NCI-H1417 treated with DMSO at 0.1 percent for 48 hours (cell line): ENCODE results near the gene FKBP1B.
A peak's percentile ranks its signal among the peaks of the same experiment; 100 is the strongest.
"Not testable (repeated sequence)": the region's sequence is repeated elsewhere in the genome, so short reads cannot be mapped to it uniquely, and the experiment has no call there.

Experiments
- DNase-seq: peaks from one replicate; lab custom pipeline; 2025; lab: John Stamatoyannopoulos, UW

The FKBP1B gene

DNA sequence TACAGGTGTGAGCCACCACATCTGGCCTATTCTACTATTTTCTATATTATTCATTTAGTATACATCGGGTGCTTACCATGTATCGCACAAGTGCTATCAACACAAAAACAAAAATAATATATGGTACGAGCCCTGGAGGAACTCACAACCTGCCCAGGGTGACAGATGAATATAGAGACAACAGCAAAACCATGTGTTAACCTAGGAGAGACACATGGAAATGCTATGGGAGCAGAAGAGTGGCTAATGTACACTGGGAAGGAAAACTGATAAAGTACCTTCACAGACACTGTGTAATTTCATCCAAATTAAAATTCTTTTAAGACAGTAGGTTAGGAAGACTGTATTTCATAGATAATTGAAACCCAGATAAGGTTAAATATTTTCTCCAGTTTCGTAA, 22.7 kb downstream of the FKBP1B start:
- DNase-seq = no peak

DNA sequence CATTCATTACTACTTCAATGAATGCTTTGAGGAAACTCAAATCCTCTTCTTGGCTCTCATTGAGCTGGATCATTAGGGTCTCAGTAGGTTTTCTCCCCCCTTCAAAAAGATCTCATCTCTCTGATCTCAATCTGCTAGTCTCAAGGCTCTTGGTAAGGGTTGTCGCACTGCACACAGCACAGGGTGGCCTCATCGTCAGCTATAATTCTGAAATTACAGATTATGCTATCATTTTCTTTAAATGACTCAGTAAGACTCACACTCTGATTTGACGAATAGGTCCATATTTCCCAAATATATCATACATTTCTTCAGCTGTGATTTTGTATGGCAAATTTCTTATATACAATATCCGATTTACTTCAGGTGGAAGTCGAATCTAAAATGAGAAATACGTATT, 24.3 kb downstream of the FKBP1B start:
- no peak for DNase-seq

DNA sequence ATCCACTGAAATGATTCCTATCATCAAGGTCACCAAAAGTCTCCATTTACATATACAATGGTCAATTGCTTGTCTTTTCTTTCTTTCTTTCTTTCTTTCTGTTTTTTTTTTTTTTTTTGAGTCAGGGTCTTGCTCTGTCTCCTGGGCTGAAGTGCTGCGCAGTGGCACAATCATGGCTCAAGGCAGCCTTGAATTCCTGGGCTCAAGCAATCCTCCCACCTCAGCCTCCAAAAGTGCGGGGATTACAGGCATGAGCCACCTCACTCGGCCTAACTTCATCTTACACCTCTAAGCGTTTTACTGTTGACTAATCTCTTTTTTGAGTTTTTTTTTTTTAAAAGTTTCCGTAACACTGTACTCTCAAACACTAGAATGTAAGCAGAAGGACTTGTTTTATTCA, 25.7 kb downstream of the FKBP1B start:
- no peak for DNase-seq

DNA sequence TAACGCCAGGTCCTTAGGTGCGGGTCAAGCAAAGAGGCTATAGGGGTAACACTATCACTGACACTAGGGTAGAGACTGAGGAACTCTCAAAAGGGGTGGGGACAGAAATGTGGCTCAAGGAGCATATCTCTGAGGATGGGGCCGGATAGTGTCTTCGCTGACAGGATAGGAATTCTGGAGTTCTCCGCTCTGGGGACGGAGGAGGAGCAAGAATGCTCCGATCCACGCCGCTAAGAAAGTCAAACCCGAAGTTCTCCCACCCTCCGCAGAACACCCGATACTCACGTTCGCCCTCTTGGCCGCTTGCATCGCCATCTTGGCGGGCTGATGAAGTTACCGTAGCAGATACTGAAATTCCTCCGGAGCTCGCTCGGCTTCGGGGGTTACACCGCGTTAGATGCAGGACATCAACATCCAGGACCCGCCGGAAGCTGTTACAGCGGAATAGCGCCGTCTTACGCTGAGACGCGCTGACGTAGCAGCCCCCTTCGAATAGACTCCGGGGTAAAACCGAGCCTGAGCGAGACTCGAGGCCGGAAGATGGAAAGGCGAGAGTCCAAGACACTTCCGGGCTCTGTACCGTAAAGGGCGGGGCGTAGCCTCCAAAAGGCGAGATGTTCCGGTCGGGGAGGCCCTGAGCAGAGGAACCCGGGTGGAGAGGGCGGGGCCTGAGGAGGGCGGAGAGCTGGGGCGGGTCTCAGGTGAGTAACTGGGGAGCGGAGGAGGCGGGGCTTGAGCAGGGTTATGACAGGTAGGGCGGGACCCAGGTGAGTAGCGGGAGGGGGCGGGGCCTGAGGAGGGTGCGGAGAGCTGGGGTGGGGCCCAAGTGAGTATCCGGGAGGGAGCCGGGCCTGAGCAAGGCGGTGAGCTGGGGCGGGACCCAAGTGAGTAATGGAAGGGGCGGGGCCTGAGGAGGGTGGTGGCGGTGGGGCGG, 26.6 kb downstream of the FKBP1B start, which contains the start of gene SF3B6:
TSS of gene SF3B6 (minus strand) at position 412 of the 934 bp plus-strand sequence. CDS start at position 315, 97 bp downstream.
- DNase-seq = peak; percentile 97

DNA sequence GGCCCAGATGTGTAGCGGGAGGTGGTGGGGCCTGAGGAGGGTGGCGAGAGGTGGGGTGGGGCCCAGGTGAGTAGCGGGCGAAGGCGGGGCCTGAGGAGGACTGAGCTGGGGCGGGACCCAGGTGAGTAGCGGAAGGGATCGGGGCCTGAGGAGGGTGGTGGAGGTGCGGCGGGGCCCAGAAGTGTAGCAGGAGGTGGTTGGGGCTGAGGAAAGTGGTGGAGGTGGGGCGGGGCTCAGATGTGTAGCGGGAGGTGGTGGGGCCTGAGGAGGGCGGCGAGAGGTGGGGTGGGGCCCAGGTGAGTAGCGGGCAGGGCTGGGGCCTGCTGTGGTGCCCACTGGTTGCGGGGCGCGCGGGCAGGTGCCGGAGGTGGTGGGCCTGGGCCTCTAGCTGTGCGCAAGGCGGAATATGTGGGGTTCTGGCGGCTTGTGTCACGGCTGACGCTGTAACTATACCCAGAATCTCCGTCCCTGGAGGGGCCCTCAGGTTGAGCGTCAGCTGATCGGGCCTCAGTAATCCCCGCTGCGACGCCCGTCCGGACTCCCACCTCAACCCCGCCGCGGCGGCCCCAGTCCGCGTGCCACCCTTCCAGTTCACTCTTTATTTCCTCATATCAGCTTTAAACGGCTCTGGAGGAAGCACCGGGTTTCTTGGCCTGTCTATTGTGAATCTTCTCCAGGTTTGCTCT, 27.5 kb downstream of the FKBP1B start:
- DNase-seq = no peak

DNA sequence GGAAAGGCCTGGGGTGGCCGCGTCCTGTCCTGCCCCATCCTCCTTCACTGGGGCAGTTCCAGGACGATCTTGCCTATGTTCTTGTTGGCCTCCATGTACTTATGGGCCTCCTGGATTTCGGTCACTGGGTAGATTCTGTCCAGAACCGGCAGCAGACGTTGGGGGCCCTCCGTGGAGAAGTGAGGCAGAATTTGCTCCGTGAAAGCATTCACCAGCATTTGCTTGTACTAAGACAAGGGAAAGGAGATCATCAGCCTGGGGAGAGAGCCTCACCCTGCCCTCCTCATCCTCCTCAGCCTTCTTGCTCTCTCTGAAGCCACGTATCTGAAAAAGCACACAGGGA, 28.0 kb downstream of the FKBP1B start:
- DNase-seq = no peak

DNA sequence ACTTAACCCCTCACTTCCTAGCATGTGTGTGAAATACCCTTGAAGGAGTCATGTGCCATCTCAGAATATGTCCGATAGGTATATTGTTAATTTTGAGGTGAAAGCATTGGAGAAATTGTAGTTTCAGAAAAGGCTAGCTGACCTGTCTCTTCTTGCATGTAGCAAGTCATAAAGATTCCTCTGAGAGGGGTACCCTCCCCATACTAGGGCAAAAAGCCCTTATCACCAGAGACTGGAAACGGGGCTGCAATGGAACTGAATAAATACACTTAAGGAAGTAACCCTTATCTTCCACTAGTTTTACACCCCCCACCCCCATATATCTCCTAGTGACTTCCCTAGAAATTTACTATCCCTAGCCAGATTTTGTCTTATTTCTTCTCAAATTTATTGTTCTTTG, 28.3 kb downstream of the FKBP1B start:
- no peak for DNase-seq

DNA sequence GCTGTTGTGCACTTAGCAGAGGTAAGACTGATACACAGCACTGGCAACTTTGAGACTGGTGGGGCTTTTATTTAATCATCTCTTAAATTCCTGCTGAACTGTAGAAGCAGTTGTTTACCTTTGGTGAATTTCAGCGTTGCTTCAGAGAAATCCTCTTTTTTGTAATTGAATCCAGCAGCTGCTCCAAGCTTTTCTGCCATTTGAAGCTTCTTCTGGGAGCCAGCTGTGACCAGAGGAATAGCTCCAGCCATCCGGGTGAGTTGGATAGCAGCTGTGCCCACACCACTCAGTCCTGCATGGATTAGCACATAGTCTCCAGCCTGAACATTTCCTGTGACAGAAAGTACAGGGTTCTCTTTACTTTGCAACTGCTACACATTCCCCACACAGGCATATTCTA, 31.2 kb downstream of the FKBP1B start:
- no peak for DNase-seq

DNA sequence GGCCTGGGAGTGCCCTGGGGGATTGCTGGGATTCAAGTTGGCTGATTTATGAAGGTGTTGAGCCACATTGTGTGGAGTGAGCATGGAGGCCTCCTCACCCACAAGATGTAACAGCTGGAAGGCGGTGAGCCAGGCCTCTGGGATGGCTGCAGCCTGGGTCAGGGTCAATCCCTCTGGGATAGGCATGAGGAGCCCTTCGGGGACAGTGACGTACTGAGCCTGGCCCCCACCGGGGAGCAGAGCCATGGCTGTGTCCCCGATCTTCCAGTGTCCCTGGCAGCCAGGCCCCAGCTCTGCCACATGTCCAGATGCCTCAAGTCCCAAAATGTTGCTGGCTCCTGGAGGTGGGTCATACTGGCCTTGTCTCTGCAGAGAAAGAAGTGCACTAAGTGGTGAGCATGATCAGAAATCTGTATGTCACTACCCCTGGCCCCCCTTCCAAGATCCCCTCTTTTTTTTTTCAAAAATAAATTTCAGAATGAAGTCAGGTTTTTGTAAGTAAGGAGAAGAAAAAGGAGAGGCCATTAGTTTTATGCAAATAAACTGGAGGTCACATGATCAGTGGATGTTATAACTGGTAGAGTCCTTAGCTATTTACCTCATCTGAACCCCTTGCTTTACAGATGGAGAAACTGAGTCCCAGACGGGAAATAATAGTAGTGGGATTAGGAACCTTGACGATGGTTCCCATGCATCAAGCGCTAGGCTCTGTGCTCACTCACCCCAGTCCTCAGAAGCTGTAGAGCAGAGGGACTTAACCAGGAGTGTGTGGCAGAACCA, 33.4 kb downstream of the FKBP1B start:
- no peak for DNase-seq

DNA sequence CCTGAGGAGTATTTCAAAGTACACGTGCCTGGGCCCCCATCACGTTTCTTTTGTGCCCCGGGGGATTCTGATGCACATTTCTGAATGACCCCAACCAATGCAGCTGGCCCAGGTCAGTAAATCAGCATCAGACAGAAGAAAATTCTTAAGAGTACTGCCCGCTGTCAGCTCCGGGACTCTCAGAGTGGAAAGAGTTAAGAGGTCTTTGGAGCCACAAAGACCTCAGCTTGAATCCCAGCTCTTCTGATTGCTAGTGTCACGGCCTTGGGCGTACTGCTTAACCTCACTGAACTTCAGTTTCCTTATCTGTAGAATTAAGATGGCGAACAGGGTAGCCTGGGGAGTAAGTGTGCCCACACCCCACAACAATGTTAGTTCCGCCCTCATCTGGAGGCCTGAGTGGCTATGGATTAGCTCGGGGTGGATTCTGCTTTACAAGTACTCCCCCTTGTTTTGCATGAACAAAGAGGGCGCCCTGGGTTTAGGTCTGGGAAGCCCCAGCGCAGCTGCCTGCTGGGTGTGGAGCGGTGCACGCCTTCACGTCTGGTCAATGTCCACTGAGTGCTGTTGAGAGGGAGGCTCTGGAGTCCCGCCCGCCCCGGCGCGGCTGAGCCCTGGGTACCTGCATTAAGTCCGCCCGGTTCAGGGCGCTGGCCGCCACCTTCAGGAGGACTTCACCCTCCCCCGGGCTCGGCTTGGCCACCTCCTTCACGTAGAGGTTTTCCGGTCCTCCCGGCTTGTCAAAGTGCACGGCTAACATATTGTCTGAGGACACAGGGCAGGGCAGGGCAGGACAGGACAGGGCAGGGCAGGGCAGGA, 34.2 kb downstream of the FKBP1B start:
- peak; percentile 24 for DNase-seq

DNA sequence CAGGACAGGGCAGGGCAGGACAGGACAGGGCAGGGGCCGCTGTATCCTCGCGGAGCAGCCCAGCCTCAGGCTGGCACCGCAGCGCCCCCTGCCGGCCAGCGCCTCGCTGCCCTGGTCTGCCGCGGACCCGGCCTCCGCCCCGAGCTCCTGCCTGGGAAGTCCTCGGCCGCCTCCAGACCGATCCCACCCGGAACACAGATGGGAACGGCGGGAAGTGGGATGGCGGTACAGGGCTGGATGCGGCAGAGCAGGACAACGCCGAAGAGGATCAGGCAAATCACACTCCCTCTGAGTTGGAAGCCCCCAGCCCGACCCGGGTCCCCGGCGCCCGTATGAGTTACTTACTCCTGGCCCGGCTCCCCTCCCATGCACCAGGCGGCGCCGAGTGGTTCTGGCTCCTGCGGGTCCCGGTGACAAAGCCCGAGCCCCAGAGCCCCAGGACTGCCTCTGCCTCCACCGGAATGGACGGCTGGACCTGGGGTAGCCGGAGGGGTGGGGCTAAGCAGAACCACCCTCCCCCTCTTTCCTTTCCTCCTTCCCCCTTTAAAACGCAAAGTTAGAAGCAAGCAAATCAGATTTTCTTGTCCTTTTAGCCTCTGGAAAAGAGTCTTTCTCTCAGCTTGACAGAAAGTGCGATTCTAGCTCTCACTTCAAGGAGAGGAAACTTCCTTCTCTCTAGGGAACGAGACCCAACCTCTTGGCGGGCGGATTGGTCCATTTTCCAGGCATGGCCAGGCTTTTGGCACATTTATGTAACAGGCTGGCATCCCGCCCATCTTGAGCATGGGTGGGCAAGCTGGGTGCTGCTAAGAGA, 35.1 kb downstream of the FKBP1B start, which contains the start of gene TP53I3:
TSS of gene TP53I3 (minus strand) at position 449 of the 814 bp plus-strand sequence. CDS start 508 bp downstream, outside the sequence.
- DNase-seq = peak; percentile 28

DNA sequence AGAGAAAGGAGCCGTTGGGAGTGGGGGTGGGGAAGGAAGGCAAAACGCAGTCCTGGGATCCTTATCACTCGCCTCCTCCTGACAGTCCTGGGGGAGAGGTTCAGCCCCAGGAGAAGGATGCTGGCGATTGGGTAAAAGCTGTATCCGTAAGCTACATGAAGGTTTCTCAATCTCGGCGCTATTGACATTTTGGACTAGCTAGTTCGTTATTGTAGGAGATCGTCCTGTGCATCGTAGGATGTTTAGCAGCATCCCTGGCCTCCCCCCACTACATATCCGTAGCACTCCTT, 35.6 kb downstream of the FKBP1B start:
- no peak for DNase-seq

DNA sequence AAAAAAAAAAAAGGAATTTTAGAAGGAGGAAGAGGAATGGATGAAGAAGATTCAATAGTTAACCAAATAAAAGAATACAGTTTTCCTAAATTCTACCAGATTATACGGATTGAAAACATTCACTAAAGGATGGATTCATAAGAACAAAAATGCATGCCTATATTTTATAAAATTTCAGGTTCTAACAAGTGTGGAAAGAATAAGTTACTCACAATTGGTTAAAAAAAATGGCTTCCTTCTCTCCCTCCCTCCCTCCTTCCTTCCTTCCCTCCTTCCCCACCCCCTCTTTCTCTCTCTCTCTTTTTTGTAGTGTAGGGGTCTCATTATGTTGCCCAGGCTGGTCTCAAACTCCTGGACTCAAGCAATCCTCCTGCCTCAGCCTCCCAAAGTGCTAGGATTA, 36.7 kb downstream of the FKBP1B start:
- no peak for DNase-seq

DNA sequence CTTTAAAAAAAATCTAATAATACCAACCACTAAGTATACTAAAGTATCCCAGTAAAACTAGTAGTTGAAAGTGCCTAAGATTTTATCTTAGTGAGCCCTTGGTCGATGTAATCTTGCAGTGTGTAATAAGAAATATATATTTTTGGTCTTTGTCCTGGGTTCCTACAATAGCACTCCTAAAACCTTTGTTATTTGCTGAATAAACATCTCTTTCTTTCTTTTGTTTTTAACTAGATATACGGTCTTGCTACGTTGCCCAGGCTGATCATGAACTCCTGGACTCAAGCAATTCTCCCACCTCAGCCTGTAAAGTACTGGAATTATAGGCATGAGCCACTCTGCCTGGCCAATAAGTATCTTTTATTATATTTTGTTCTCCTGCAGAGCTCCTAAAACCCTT, 37.5 kb downstream of the FKBP1B start:
- no peak for DNase-seq

DNA sequence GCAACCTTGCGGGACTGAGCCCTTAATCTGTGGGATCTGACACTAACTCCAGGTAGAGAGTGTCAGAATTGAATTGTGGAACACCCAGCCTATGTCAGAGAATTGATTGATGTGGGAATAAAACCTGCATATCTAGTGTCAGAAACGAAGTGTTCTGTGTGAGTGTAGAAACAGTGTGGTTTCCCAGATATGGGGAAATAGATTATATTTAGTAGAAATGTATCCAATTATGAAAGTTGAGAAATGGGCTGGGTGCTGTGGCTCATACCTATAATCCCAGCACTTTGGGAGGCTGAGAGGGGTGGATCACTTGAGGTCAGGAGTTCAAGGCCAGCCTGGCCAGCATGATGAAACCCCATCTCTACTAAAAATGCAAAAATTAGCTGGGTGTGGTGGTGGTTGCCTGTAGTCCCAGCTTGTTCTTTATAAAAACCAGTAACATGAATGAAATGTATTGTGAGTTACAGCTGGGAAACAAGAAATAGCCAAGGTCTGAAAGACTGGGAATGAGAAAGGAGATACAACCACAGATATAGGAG, 39.3 kb downstream of the FKBP1B start:
- DNase-seq = no peak

DNA sequence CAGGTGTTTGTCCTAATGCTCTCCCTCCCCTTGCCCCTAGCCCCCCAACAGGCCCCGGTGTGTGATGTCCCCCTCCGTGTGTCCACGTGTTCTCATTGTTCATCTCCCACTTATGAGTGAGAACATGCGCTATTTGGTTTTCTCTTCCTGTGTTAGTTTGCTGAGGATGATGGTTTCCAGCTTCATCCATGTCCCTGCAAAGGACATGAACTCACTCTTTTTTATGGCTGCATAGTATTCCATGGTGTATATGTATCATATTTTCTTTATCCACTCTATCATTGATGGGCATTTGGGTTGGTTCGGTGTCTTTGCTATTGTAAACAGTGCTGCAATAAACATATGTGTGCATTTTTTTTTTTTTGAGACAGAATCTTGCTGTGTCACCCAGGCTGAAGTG, 43.7 kb downstream of the FKBP1B start:
- not testable (repeated sequence) for DNase-seq

DNA sequence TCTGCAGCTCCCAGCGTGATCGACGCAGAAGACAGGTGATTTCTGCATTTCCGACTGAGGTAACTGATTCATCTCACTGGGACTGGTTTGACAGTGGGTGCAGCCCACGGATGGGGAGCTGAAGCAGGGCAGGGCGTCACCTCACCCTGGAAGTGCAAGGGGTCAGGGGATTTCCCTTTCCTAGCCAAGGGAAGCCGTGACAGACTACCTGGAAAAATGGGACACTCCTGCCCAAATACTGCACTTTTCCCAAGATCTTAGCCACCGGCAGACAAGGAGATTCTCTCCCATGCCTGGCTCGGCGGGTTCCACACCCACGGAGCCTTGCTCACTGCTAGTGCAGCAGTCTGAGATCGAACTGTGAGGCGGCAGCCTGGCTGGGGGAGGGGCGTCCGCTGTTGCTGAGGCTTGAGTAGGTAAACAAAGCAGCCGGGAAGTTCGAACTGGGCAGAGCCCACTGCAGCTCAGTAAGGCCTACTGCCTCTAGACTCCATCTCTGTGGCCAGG, 45.7 kb downstream of the FKBP1B start:
- not testable (repeated sequence) for DNase-seq

DNA sequence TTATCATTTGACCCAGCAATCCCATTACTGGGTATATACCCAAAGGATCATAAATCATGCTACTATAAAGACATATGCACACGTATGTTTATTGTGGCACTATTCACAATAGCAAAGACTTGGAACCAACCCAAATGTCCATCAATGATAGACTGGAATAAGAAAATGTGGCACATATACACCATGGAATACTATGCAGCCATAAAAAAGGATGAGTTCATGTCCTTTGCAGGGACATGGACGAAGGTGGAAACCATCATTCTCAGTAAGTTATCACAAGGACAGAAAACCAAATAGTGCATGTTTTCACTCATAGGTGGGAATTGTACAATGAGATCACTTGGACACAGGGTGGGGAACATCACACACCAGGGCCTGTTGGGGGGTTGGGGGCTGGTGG, 51.2 kb downstream of the FKBP1B start:
- not testable (repeated sequence) for DNase-seq

DNA sequence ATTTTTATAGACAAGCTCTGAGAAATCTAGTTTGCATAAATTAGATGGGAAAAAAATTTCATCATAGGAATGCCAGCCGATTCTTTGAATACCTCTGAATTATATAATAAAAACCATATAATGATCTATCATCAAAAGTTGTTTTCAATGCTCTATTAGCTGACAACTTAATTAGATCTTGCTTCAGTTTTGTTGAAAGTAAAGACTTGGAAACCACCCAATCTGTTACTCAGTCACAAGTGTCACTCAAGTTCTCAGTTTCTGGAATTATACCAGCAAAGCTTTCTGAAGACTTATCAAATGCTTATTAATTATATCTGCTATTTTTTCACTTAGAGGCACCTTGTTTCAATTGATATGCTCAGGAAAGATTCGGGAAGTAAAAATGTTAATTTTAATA, 52.5 kb downstream of the FKBP1B start:
- DNase-seq = no peak

DNA sequence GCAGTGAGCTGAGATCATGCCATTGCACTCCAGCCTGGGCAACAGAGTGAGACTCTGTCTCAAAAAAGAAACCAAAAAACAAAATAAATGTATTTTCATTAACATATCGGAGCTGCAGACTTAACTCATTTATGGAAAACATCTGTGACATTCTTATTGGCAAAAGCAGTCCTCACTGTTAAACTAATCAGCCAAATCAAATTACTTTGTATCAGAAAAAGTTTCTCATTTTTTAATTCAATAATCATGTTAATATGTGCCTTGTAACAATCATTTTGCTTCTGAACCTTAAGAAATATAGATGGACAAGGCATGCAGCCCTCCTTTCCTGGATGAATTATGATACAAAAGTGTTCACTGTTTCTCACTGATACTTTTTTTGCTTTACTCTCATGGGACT, 53.1 kb downstream of the FKBP1B start:
- DNase-seq = no peak
